H1 (cell line): ENCODE results near the gene NODAL. TPM values are rescaled to one million over a fixed set of nuclear protein-coding genes. Genes with fewer than 3 reads are reported as not detected.
A peak's percentile ranks its signal among the peaks of the same experiment; 100 is the strongest.

Source experiments
- CTCF ChIA-PET: fragments of 300-600 bp; sonication (Branson Sonifier 250); formaldehyde crosslinking; loops from one replicate; lab custom pipeline; 2021; ENCODE audit not compliant: partially characterized antibody; lab: Charles Lee
- POLR2A ChIA-PET: fragments of 300-600 bp; sonication (Branson Sonifier 250); formaldehyde crosslinking; loops from one replicate; lab custom pipeline; 2021; ENCODE audit warnings: inconsistent platforms; ENCODE audit not compliant: partially characterized antibody; lab: Charles Lee
- DNase-seq, 2 experiments: peaks; one replicate each; pipeline versions ENCODE4 v3.0.0 to v3.0.0-alpha.2; 2010 to 2022; ENCODE audit warnings: low spot score in 2 of 2, low read depth in 1 of 2, mixed read lengths in 1 of 2
- FAIRE-seq: peaks from 2 replicates; lab custom pipeline; 2011; peaks lifted over from hg19 to GRCh38; lab: Jason Lieb, UNC
- H2AFZ ChIP-seq: 2 replicates; pipeline ENCODE4 v1.8.1; 2012; ENCODE audit warnings: low read length, inconsistent platforms
- H2AK5ac ChIP-seq: 2 replicates; pipeline ENCODE4 v1.6.1; 2013; ENCODE audit warnings: low read depth, low read length
- H2BK120ac ChIP-seq: replicated peaks from 2 replicates; pipeline ENCODE3; 2013; ENCODE audit warnings: low read depth, low read length, inconsistent platforms
- H2BK12ac ChIP-seq: 2 replicates; pipeline ENCODE4 v1.6.1; 2013; ENCODE audit warnings: low read depth, low read length
- H2BK15ac ChIP-seq: 2 replicates; pipeline ENCODE4 v1.6.1; 2013; ENCODE audit warnings: low read length
- H2BK20ac ChIP-seq: 2 replicates; pipeline ENCODE4 v1.6.1; 2013; ENCODE audit warnings: low read length
- H2BK5ac ChIP-seq: 2 replicates; pipeline ENCODE4 v1.6.1; 2013; ENCODE audit warnings: low read depth, low read length
- H3K14ac ChIP-seq: 2 replicates; pipeline ENCODE4 v1.6.1; 2013; ENCODE audit warnings: inconsistent platforms; ENCODE audit not compliant: insufficient read length
- H3K18ac ChIP-seq: 2 replicates; pipeline ENCODE4 v1.6.1; 2013; ENCODE audit warnings: low read length; ENCODE audit errors: extremely low read depth
- H3K23ac ChIP-seq: 2 replicates; pipeline ENCODE4 v1.6.1; 2013; ENCODE audit warnings: inconsistent platforms; ENCODE audit not compliant: insufficient read length
- H3K23me2 ChIP-seq: 2 replicates; pipeline ENCODE4 v1.6.1; 2013; ENCODE audit warnings: low read depth, low read length
- H3K27ac ChIP-seq: 2 replicates; pipeline ENCODE4 v1.6.1; 2011; ENCODE audit warnings: low read depth, low read length, inconsistent platforms
- H3K27me3 ChIP-seq, 4 experiments: replicated peaks in 1 of 4; 1 replicate in 1 of 4; 2 replicates in 3 of 4; pipeline versions ENCODE4 v1.6.1 to v1.8.1; 2011 to 2013; ENCODE audit warnings: low read length in 3 of 4, mild to moderate bottlenecking in 3 of 4, inconsistent platforms in 2 of 4, mixed read lengths in 2 of 4, moderate library complexity in 1 of 4; ENCODE audit not compliant: control insufficient read depth in 3 of 4, insufficient read depth in 3 of 4; ENCODE audit errors: extremely low read depth in 1 of 4
- H3K36me3 ChIP-seq, 4 experiments: 2 replicates each; pipeline versions ENCODE4 v1.6.1 to v1.8.1; 2011 to 2013; ENCODE audit warnings: mild to moderate bottlenecking in 4 of 4, low read length in 3 of 4, moderate library complexity in 2 of 4, control low read depth in 1 of 4, inconsistent platforms in 1 of 4; ENCODE audit not compliant: insufficient read depth in 4 of 4, control insufficient read depth in 2 of 4
- H3K4ac ChIP-seq: replicated peaks from 2 replicates; pipeline ENCODE3; 2013; ENCODE audit warnings: low read length, low read depth, mixed read lengths, inconsistent platforms; ENCODE audit not compliant: insufficient read length
- H3K4me1 ChIP-seq, 4 experiments: replicated peaks in 1 of 4; 1 replicate in 1 of 4; 2 replicates in 3 of 4; pipeline versions ENCODE4 v1.6.1 to v1.8.1; 2011 to 2013; ENCODE audit warnings: low read length in 3 of 4, inconsistent platforms in 2 of 4, mixed read lengths in 1 of 4; ENCODE audit not compliant: insufficient read depth in 4 of 4, control insufficient read depth in 3 of 4
- H3K4me2 ChIP-seq, 2 experiments: 2 replicates each; pipeline versions ENCODE4 v1.6.1 to v1.8.1; 2011 to 2013; ENCODE audit warnings: low read depth in 2 of 2, low read length in 2 of 2, control low read depth in 1 of 2, inconsistent platforms in 1 of 2, mild to moderate bottlenecking in 1 of 2; ENCODE audit not compliant: insufficient read depth in 1 of 2
- H3K4me3 ChIP-seq, 4 experiments: fragments of 200-600, 300-600 bp in 1 of 4; sonication (generic), shearing (Covaris generic), sonication (Bioruptor Twin) in 1 of 4; 2 replicates each; pipeline versions ENCODE4 v1.5.1 to v1.8.1; 2011 to 2016; ENCODE audit warnings: low read length in 4 of 4, low read depth in 3 of 4, control low read depth in 2 of 4, inconsistent platforms in 2 of 4, mild to moderate bottlenecking in 2 of 4, mixed read lengths in 1 of 4, moderate library complexity in 1 of 4; ENCODE audit not compliant: insufficient read depth in 2 of 4; ENCODE audit errors: extremely low read depth in 1 of 4
- H3K56ac ChIP-seq: replicated peaks from 2 replicates; pipeline ENCODE3; 2013; ENCODE audit warnings: low read depth, mild to moderate bottlenecking, mixed read lengths, low read length, inconsistent platforms; ENCODE audit not compliant: insufficient read length
- H3K79me1 ChIP-seq: 2 replicates; pipeline ENCODE4 v1.6.1; 2013; ENCODE audit warnings: low read depth, low read length, control low read depth
- H3K79me2 ChIP-seq, 2 experiments: 2 replicates each; pipeline versions ENCODE4 v1.6.1 to v1.8.1; 2012 to 2013; ENCODE audit warnings: low read length in 2 of 2, mild to moderate bottlenecking in 2 of 2, inconsistent platforms in 1 of 2; ENCODE audit not compliant: insufficient read depth in 2 of 2, control insufficient read depth in 1 of 2
- H3K9ac ChIP-seq, 4 experiments: replicated peaks in 1 of 4; 1 replicate in 1 of 4; 2 replicates in 3 of 4; pipeline versions ENCODE4 v1.6.1 to v1.8.1; 2011 to 2013; ENCODE audit warnings: low read depth in 3 of 4, low read length in 3 of 4, control low read depth in 2 of 4, mild to moderate bottlenecking in 2 of 4, moderate library complexity in 2 of 4, inconsistent platforms in 1 of 4; ENCODE audit errors: extremely low read depth in 1 of 4
- H3K9me3 ChIP-seq, 2 experiments: 2 replicates each; pipeline versions ENCODE4 v1.6.1 to v1.8.1; 2012 to 2013; ENCODE audit warnings: mild to moderate bottlenecking in 2 of 2, moderate library complexity in 2 of 2, control low read depth in 1 of 2, inconsistent platforms in 1 of 2, low read depth in 1 of 2, low read length in 1 of 2, mixed read lengths in 1 of 2; ENCODE audit not compliant: insufficient read depth in 2 of 2
- H4K20me1 ChIP-seq, 2 experiments: replicated peaks in 1 of 2; 2 replicates each; pipeline versions ENCODE3 to v1.8.1; 2011 to 2013; ENCODE audit warnings: inconsistent platforms in 2 of 2, low read length in 2 of 2, mild to moderate bottlenecking in 1 of 2; ENCODE audit not compliant: insufficient read depth in 2 of 2, control insufficient read depth in 1 of 2
- H4K5ac ChIP-seq: 2 replicates; pipeline ENCODE4 v1.6.1; 2013; ENCODE audit warnings: low read length, low read depth, mixed read lengths, inconsistent platforms; ENCODE audit not compliant: insufficient read length
- H4K8ac ChIP-seq: 2 replicates; pipeline ENCODE4 v1.8.0; 2013; ENCODE audit warnings: mild to moderate bottlenecking, moderate library complexity, low read length, inconsistent platforms; ENCODE audit not compliant: insufficient read depth; ENCODE audit errors: extremely low read depth
- H4K91ac ChIP-seq: replicated peaks from 2 replicates; pipeline ENCODE3; 2013; ENCODE audit warnings: low read length, mixed read lengths, inconsistent platforms; ENCODE audit not compliant: insufficient read length
- ATF3 ChIP-seq: IDR thresholded peaks from 2 replicates; pipeline ENCODE4 v1.6.1; 2011; ENCODE audit warnings: low read depth, mild to moderate bottlenecking, low read length; ENCODE audit not compliant: insufficient read depth
- BCL11A ChIP-seq, 2 experiments: IDR thresholded peaks; one replicate each; pipeline ENCODE4 v1.6.1; 2011; ENCODE audit warnings: low read depth in 2 of 2, low read length in 2 of 2, mild to moderate bottlenecking in 2 of 2
- CBX5 ChIP-seq: fragments of 300-800, 300-1000 bp; sonication (generic); IDR thresholded peaks from 2 replicates; pipeline ENCODE4 v1.7.1; 2016; ENCODE audit warnings: antibody characterized with exemption, low read length, low read depth
- HDAC2 ChIP-seq, 2 experiments: fragments of 300-600 bp in 1 of 2; sonication (generic) in 1 of 2; IDR thresholded peaks; 2 replicates each; pipeline ENCODE4 v1.6.1; 2011 to 2012; ENCODE audit warnings: low read depth in 2 of 2, low read length in 2 of 2, mild to moderate bottlenecking in 2 of 2, moderate library complexity in 2 of 2, borderline replicate concordance in 1 of 2, inconsistent platforms in 1 of 2
- JUND ChIP-seq: IDR thresholded peaks from 2 replicates; pipeline ENCODE4 v1.6.1; 2011; ENCODE audit warnings: mild to moderate bottlenecking, improper control_type of control experiment, low read length
- KDM1A ChIP-seq: fragments of 200-600, 300-600 bp; sonication (generic); IDR thresholded peaks from 2 replicates; pipeline ENCODE4 v1.7.1; 2016; ENCODE audit warnings: mild to moderate bottlenecking, low read length, borderline replicate concordance
- MAX ChIP-seq: IDR thresholded peaks from 2 replicates; pipeline ENCODE4 v1.6.1; 2012; ENCODE audit warnings: inconsistent platforms
- POLR2A ChIP-seq, 2 experiments: IDR thresholded peaks; 1 replicate in 1 of 2; 2 replicates in 1 of 2; pipeline ENCODE4 v1.6.1; 2011; ENCODE audit warnings: low read depth in 2 of 2, low read length in 2 of 2, mild to moderate bottlenecking in 2 of 2; ENCODE audit errors: control extremely low read depth in 1 of 2
- RXRA ChIP-seq: IDR thresholded peaks from 2 replicates; pipeline ENCODE4 v1.6.1; 2011; ENCODE audit warnings: low read depth, mild to moderate bottlenecking, low read length, moderate library complexity; ENCODE audit not compliant: insufficient read depth
- SP1 ChIP-seq: IDR thresholded peaks from 2 replicates; pipeline ENCODE4 v1.6.1; 2011; ENCODE audit warnings: low read depth, low read length
- WGBS, 2 experiments: shearing (Covaris generic) in 1 of 2; methylation state at CpG; one replicate each; pipeline versions ENCODE4 v1.1.6 to v1.1.7; 2013 to 2015; ENCODE audit warnings: low lambda C conversion rate in 2 of 2, mixed read lengths in 2 of 2, inconsistent platforms in 1 of 2, low coverage in 1 of 2, missing lambda C conversion rate in 1 of 2; ENCODE audit not compliant: insufficient replicate concordance in 2 of 2, insufficient coverage in 1 of 2, insufficient read length in 1 of 2; ENCODE audit errors: extremely low coverage in 1 of 2, missing lambda C conversion rate in 1 of 2; 5-methylcytosine and 5-hydroxymethylcytosine counted together
- polyA plus RNA-seq, 7 experiments: library from polyadenylated mRNA; depleted of rRNA in 3 of 7; stranded (reverse) in 5 of 7; unstranded in 2 of 7; fragments of >200 nt in 5 of 7; fragments of 200-250 nt in 2 of 7; gene quantifications; 1 replicate in 5 of 7; 2 replicates in 1 of 7; 4 replicates in 1 of 7; pipeline versions ENCODE4 v1.2.1 to v1.2.3, GENCODE V29; 2011 to 2013; ENCODE audit warnings: missing spikeins in 2 of 7, mixed read lengths in 2 of 7
- total RNA-seq: library from RNA; stranded (reverse); fragmentation: NEBNext Ultra II Directional; extraction: Animal tissue kit (Norgen Biotek cat#: 25700); gene quantifications from 2 replicates; pipeline ENCODE4 v1.2.1, GENCODE V29; 2021

Gene NODAL
- total and polyA plus RNA-seq, 2 of the 8 experiments (the other 6 are each of a cell fraction or from before 2014, with no cell fraction given) = 2.0 to 7.3 TPM

GRCh38 chr10:70461397-70462348, 20.2 kb upstream of the NODAL start:
- Histone ChIP-seq H2BK12ac (no peak overlapping the region), H2AFZ (no peak overlapping the region), H3K79me2 (no peaks in the 10 kb centered on the region), H3K27me3 (peaks cover 18 to 39% (median 37%) of the 10 kb centered on the region in 4 experiments), H4K91ac (no peak overlapping the region), H2BK120ac (no peak overlapping the region), H3K18ac (no peak overlapping the region; the same call in 1 of the 2 replicates), H4K20me1 (no peaks in the 10 kb centered on the region), H3K9ac (no peak overlapping the region), H3K36me3 (no peaks in the 10 kb centered on the region; a peak in 1 of 8 replicates), H2BK15ac (peak overlapping the region; percentile 94), H3K23ac (no peak overlapping the region), H3K56ac (no peak overlapping the region), H4K8ac (no peak overlapping the region), H3K23me2 (peaks cover 12% of the 10 kb centered on the region; the same call in 1 of the 2 replicates), H2AK5ac (no peak overlapping the region), H3K9me3 (no peaks in the 10 kb centered on the region), H4K5ac (no peak overlapping the region), H3K27ac (no peak overlapping the region), H3K4ac (no peak overlapping the region), H3K4me2 (no peak overlapping the region), H3K14ac (no peak overlapping the region), H2BK20ac (0 out of 2 replicates have a peak overlapping the region, but pooled peaks have one; percentile 75), H3K4me3 (no peak overlapping the region), H3K79me1 (no peaks in the 10 kb centered on the region), H3K4me1 (peaks cover under 1 to 24% (median 11%) of the 10 kb centered on the region in 4 experiments), H2BK5ac (0 out of 2 replicates have a peak overlapping the region, but pooled peaks have one; percentile 30)
- 69% methylated on average over 13 of the region's 13 CpGs; no CpG with 5 or more reads in 1 of the 2 experiments for WGBS, 2 experiments
- DNase-seq (no peak), FAIRE-seq (peak; percentile 92)
- ChIA-PET CTCF (interaction anchor here (0.5 to 43.0 kb wide), 56 partner anchors 7 to 441 kb away, joined by 3 to 908 read pairs (median 6); partner anchors contain the start of genes LRRC20 and PALD1), POLR2A (interaction anchor here (0.7 to 2.2 kb wide), 10 partner anchors 14 to 82 kb away, joined by 3 to 6 read pairs (median 4); partner anchors contain the start of gene PALD1)
- TF ChIP-seq ATF3 (no peak), KDM1A (0 out of 2 replicates have a peak, but pooled peaks have one; percentile 16), HDAC2 (IDR thresholded peaks at IDR 0.05; ENCODE audit: borderline replicate concordance in 1 of 2, low read depth in 2 of 2, low read length in 2 of 2) (no peak), BCL11A (IDR thresholded peaks at IDR 0.05; ENCODE audit: low read depth in 2 of 2, low read length in 2 of 2) (no peak), SP1 (no peak), RXRA (no peak), POLR2A (IDR thresholded peaks at IDR 0.05; ENCODE audit: control extremely low read depth in 1 of 2, low read depth in 2 of 2, low read length in 2 of 2) (no peak), CBX5 (no peak), JUND (no peak), MAX (peak; percentile 53; the same call in 1 of the 2 replicates)
